ENCODE results near the gene AK3. TPM values are rescaled to one million over a fixed set of nuclear protein-coding genes. Genes with fewer than 3 reads are reported as not detected.

The AK3 gene
- total and polyA plus RNA-seq, 2 of the 8 experiments (the other 6 are each of a cell fraction or from before 2014, with no cell fraction given), result 8.9 to 30.0 TPM

DNA sequence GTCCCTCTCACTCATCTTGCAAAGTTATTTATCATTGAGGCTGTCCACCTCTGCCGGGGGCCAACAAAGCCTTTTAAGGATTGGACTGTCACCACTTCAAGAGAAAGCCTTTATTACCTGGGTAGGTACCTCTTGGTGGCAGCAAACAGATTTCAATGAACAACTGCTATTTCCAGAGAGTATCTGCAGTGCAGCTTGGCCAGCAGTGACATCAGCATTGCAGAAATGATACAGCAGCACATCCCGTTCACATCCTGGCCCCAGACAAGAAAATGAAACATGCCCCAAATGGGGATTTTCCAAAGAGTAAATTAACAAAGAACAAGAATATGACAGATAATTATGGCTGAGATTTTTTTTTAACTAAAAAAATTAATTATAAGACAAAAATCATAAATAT is 72.4 kb downstream of the AK3 start:
- H4K8ac ChIP-seq (ENCODE audit: extremely low read depth, insufficient read depth, low read length), result no peak overlapping the region
- H3K9me3 ChIP-seq (ENCODE audit: insufficient read depth in 2 of 2, low read depth in 1 of 2, low read length in 1 of 2), result no peaks in the 10 kb centered on the region
- no peak overlapping the region for H3K9ac ChIP-seq (replicated peaks in 1 of 4; ENCODE audit: extremely low read depth in 1 of 4, low read depth in 3 of 4, low read length in 3 of 4)
- 89% methylated on average over 2 of the region's 2 CpGs; no CpG with 5 or more reads in 1 of the 2 experiments for WGBS, 2 experiments (ENCODE audit: extremely low coverage in 1 of 2, insufficient coverage in 1 of 2, insufficient read length in 1 of 2, insufficient replicate concordance in 2 of 2, low coverage in 1 of 2, low lambda C conversion rate in 2 of 2, missing lambda C conversion rate in 1 of 2)
- no peak overlapping the region for H2BK20ac ChIP-seq (ENCODE audit: low read length)
- H3K27ac ChIP-seq (ENCODE audit: low read depth, low read length), result no peak overlapping the region
- H3K79me2 ChIP-seq (ENCODE audit: control insufficient read depth in 1 of 2, insufficient read depth in 2 of 2, low read length in 2 of 2), result no peaks in the 10 kb centered on the region; a peak in 1 of 4 replicates
- H4K91ac ChIP-seq (replicated peaks; ENCODE audit: insufficient read length, low read length), result no peak overlapping the region
- H3K4me2 ChIP-seq (ENCODE audit: insufficient read depth in 1 of 2, low read depth in 2 of 2, low read length in 2 of 2), result no peak overlapping the region
- H2BK15ac ChIP-seq (ENCODE audit: low read length), result no peak overlapping the region
- H3K4ac ChIP-seq (replicated peaks; ENCODE audit: insufficient read length, low read depth, low read length), result no peak overlapping the region
- peaks cover 5% of the 10 kb centered on the region; the same call in 1 of the 2 replicates for H3K23me2 ChIP-seq (ENCODE audit: low read depth, low read length)
- H3K23ac ChIP-seq (ENCODE audit: insufficient read length), result no peak overlapping the region
- no peaks in the 10 kb centered on the region for H3K36me3 ChIP-seq (ENCODE audit: control insufficient read depth in 2 of 4, insufficient read depth in 4 of 4, low read length in 3 of 4)
- H3K56ac ChIP-seq (replicated peaks; ENCODE audit: insufficient read length, low read depth, low read length), result no peak overlapping the region
- DNase-seq (ENCODE audit: low read depth in 1 of 2, low spot score in 2 of 2) (no peak), FAIRE-seq (no peak)
- no peak overlapping the region for H2BK12ac ChIP-seq (ENCODE audit: low read depth, low read length)
- no peak overlapping the region for H2AK5ac ChIP-seq (ENCODE audit: low read depth, low read length)
- POLR2A ChIA-PET (ENCODE audit: partially characterized antibody), result interaction anchor here (1.2 to 1.4 kb wide), 2 partner anchors 8 to 11 kb away, joined by 3 to 4 read pairs; partner anchors contain the start of gene CDC37L1
- H2BK5ac ChIP-seq (ENCODE audit: low read depth, low read length), result no peak overlapping the region
- no peak overlapping the region for H3K14ac ChIP-seq (ENCODE audit: insufficient read length)
- no peak overlapping the region for H2AFZ ChIP-seq (ENCODE audit: low read length)
- H3K4me1 ChIP-seq (replicated peaks in 1 of 4; ENCODE audit: control insufficient read depth in 3 of 4, insufficient read depth in 4 of 4, low read length in 3 of 4), result peaks cover 0 to 13% (median 7%) of the 10 kb centered on the region in 4 experiments; a peak in 4 of 7 replicates
- CTCF ChIA-PET (ENCODE audit: partially characterized antibody), result interaction anchor here (1.6 kb wide), 1 partner anchor 64 kb away, joined by 4 read pairs; no protein-coding TSS in a partner anchor
- no peaks in the 10 kb centered on the region for H3K27me3 ChIP-seq (replicated peaks in 1 of 4; ENCODE audit: control insufficient read depth in 3 of 4, extremely low read depth in 1 of 4, insufficient read depth in 3 of 4, low read length in 3 of 4)
- no peak overlapping the region for H3K18ac ChIP-seq (ENCODE audit: extremely low read depth, low read length)
- no peak overlapping the region for H4K5ac ChIP-seq (ENCODE audit: insufficient read length, low read depth, low read length)
- H3K79me1 ChIP-seq (ENCODE audit: low read depth, low read length), result no peaks in the 10 kb centered on the region
- no peak overlapping the region for H3K4me3 ChIP-seq (ENCODE audit: extremely low read depth in 1 of 4, insufficient read depth in 2 of 4, low read depth in 3 of 4, low read length in 4 of 4)
- H4K20me1 ChIP-seq (replicated peaks in 1 of 2; ENCODE audit: control insufficient read depth in 1 of 2, insufficient read depth in 2 of 2, low read length in 2 of 2), result no peaks in the 10 kb centered on the region
- no peak overlapping the region for H2BK120ac ChIP-seq (replicated peaks; ENCODE audit: low read depth, low read length)
- TF ChIP-seq TCF12 (IDR thresholded peaks at IDR 0.05; ENCODE audit: low read depth, low read length), result no peak
- TF ChIP-seq RAD21 (IDR thresholded peaks at IDR 0.05 in 1 of 2, conservative IDR thresholded peaks at IDR 0.05 in 1 of 2; ENCODE audit: low read depth in 2 of 2, low read length in 2 of 2), result no peak
- TF ChIP-seq JUN (IDR thresholded peaks at IDR 0.05; ENCODE audit: low read depth, low read length), result no peak
- no peak for TF ChIP-seq BCL11A (IDR thresholded peaks at IDR 0.05; ENCODE audit: low read depth in 2 of 2, low read length in 2 of 2)
- no peak for TF ChIP-seq ATF2 (IDR thresholded peaks at IDR 0.05; ENCODE audit: low read length)
- no peak for TF ChIP-seq SP2 (IDR thresholded peaks at IDR 0.05; ENCODE audit: low read length)
- no peak for TF ChIP-seq NANOG (IDR thresholded peaks at IDR 0.05; ENCODE audit: insufficient read depth, low read depth, low read length, poor library complexity, severe bottlenecking)
- TF ChIP-seq SIX5 (IDR thresholded peaks at IDR 0.05; ENCODE audit: low read depth, low read length), result no peak

Measured in H1 (cell line).